PC-3 (cell line): ENCODE data around the gene CYP27C1.

Experiments
- EZH2 ChIP-seq: fragments of 300-600 bp; sonication (generic); IDR thresholded peaks from one replicate; pipeline ENCODE4 v1.6.1; 2017; ENCODE audit warnings: antibody characterized with exemption, mild to moderate bottlenecking, low read length; ENCODE audit not compliant: unreplicated experiment
- EZH2phosphoT487 ChIP-seq: fragments of 300-600 bp; sonication (generic); IDR thresholded peaks from 2 replicates; pipeline ENCODE4 v1.6.1; 2018; ENCODE audit warnings: mild to moderate bottlenecking, antibody characterized with exemption, low read length, borderline replicate concordance
- TF ChIP-seq, protein P1 (sequence below): fragments of 300-600 bp; sonication (generic); conservative IDR thresholded peaks from 2 replicates; pipeline ENCODE4 v1.5.1; 2017; ENCODE audit warnings: antibody characterized with exemption, low read depth, mild to moderate bottlenecking, low read length

DNA sequence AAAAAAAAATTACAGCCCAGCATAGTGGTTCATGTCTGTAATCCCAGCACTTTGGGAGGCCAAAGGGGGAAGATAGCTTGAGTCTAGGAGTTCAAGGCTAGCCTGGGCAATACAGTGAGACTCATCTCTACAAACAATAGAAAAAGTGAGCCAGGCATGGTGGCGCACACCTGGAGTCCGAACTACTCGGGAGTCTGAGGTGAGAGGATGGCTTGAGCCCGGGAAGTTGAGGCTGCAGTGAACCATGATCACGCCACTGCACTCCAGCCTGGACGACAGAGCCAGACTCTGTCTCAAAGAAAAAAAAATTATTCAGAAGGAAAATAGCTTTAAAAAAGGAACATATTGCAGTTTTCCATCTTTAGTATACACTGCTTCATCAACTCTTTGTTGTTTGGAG is 47.8 kb downstream of the CYP27C1 start:
- TF ChIP-seq, protein P1, sequence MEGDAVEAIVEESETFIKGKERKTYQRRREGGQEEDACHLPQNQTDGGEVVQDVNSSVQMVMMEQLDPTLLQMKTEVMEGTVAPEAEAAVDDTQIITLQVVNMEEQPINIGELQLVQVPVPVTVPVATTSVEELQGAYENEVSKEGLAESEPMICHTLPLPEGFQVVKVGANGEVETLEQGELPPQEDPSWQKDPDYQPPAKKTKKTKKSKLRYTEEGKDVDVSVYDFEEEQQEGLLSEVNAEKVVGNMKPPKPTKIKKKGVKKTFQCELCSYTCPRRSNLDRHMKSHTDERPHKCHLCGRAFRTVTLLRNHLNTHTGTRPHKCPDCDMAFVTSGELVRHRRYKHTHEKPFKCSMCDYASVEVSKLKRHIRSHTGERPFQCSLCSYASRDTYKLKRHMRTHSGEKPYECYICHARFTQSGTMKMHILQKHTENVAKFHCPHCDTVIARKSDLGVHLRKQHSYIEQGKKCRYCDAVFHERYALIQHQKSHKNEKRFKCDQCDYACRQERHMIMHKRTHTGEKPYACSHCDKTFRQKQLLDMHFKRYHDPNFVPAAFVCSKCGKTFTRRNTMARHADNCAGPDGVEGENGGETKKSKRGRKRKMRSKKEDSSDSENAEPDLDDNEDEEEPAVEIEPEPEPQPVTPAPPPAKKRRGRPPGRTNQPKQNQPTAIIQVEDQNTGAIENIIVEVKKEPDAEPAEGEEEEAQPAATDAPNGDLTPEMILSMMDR: no peak
- TF ChIP-seq EZH2 (no peak), EZH2phosphoT487 (no peak)
